HG02938 (cell line): ENCODE measurements around the gene CCSER1.
"Not testable (repeated sequence)": the region's sequence is repeated elsewhere in the genome, so short reads cannot be mapped to it uniquely, and the experiment has no call there.

Experiments
- ATAC-seq: cut with Tn5 transposase; IDR thresholded peaks from one replicate; pipeline ENCODE4 v1.9.1; 2021; ENCODE audit warnings: mild to moderate bottlenecking, moderate library complexity; ENCODE audit not compliant: unreplicated experiment

Gene CCSER1

GRCh38 chr4:91226867-91227266, 1099.7 kb downstream of the CCSER1 start:
- no peak for ATAC-seq

- no peak for ATAC-seq
These were observed 1101.5 kb downstream of the CCSER1 start for GRCh38 chr4:91228659-91229058.

GRCh38 chr4:91233164-91233563, 1106.0 kb downstream of the CCSER1 start:
- ATAC-seq: no peak

- ATAC-seq: no peak
These were observed 1115.9 kb downstream of the CCSER1 start for GRCh38 chr4:91243132-91243531.

GRCh38 chr4:91256043-91256442, 1128.8 kb downstream of the CCSER1 start:
- ATAC-seq: no peak

- no peak for ATAC-seq
These were observed 1129.6 kb downstream of the CCSER1 start for GRCh38 chr4:91256751-91257150.

- ATAC-seq: no peak
These were observed 1130.5 kb downstream of the CCSER1 start for GRCh38 chr4:91257721-91258120.

GRCh38 chr4:91258326-91258725, 1131.1 kb downstream of the CCSER1 start:
- ATAC-seq: no peak

GRCh38 chr4:91267543-91267942, 1140.3 kb downstream of the CCSER1 start:
- ATAC-seq: no peak

GRCh38 chr4:91268481-91268880, 1141.3 kb downstream of the CCSER1 start:
- ATAC-seq: not testable (repeated sequence)

GRCh38 chr4:91268913-91269312, 1141.7 kb downstream of the CCSER1 start:
- ATAC-seq: no peak

GRCh38 chr4:91279899-91280298, 1152.7 kb downstream of the CCSER1 start:
- no peak for ATAC-seq

GRCh38 chr4:91280551-91281290, 1153.5 kb downstream of the CCSER1 start:
- no peak for ATAC-seq

- ATAC-seq: no peak
These were observed 1155.0 kb downstream of the CCSER1 start for GRCh38 chr4:91282217-91282616.

- ATAC-seq: no peak
These were observed 1156.6 kb downstream of the CCSER1 start for GRCh38 chr4:91283726-91284230.

GRCh38 chr4:91284480-91284879, 1157.3 kb downstream of the CCSER1 start:
- no peak for ATAC-seq

GRCh38 chr4:91285487-91285886, 1158.3 kb downstream of the CCSER1 start:
- ATAC-seq: no peak

GRCh38 chr4:91288702-91289311, 1161.6 kb downstream of the CCSER1 start:
- ATAC-seq: no peak

GRCh38 chr4:91298156-91298700, 1171.0 kb downstream of the CCSER1 start:
- no peak for ATAC-seq

GRCh38 chr4:91298824-91299223, 1171.6 kb downstream of the CCSER1 start:
- no peak for ATAC-seq

GRCh38 chr4:91302120-91302519, 1174.9 kb downstream of the CCSER1 start:
- no peak for ATAC-seq

- ATAC-seq: no peak
These were observed 1177.1 kb downstream of the CCSER1 start for GRCh38 chr4:91304292-91304691.
